Neutrophil (primary cell): ENCODE data around the gene ABHD8.

Experiments used
- H3K27ac ChIP-seq: fragments of 200-600 bp; sonication (generic); 2 replicates; pipeline ENCODE4 v1.5.1; 2016; ENCODE audit warnings: mild to moderate bottlenecking, moderate library complexity
- H3K27me3 ChIP-seq: fragments of 200-600 bp; sonication (generic); 2 replicates; pipeline ENCODE4 v1.6.0; 2016; ENCODE audit warnings: mild to moderate bottlenecking
- H3K36me3 ChIP-seq: fragments of 200-600 bp; sonication (generic); 2 replicates; pipeline ENCODE4 v1.5.1; 2017
- H3K4me1 ChIP-seq, 2 experiments: fragments of 200-600 bp in 1 of 2; sonication (generic) in 1 of 2; 1 replicate in 1 of 2; 2 replicates in 1 of 2; pipeline versions ENCODE4 v1.5.1 to v1.6.1; 2013 to 2016; ENCODE audit warnings: low read depth in 1 of 2, low read length in 1 of 2, mild to moderate bottlenecking in 1 of 2, moderate library complexity in 1 of 2; ENCODE audit not compliant: control insufficient read depth in 1 of 2, insufficient read depth in 1 of 2
- H3K4me3 ChIP-seq, 2 experiments: fragments of 200-600 bp in 1 of 2; sonication (generic) in 1 of 2; 1 replicate in 1 of 2; 2 replicates in 1 of 2; pipeline ENCODE4 v1.5.1; 2013 to 2016; ENCODE audit warnings: low read depth in 1 of 2, low read length in 1 of 2, mild to moderate bottlenecking in 1 of 2, moderate library complexity in 1 of 2
- H3K9me3 ChIP-seq: fragments of 200-600 bp; sonication (generic); 2 replicates; pipeline ENCODE4 v1.5.1; 2016
- CTCF ChIP-seq: fragments of 200-600 bp; sonication (generic); IDR thresholded peaks from 2 replicates; pipeline ENCODE4 v1.5.1; 2016; ENCODE audit warnings: antibody characterized with exemption

Gene ABHD8

GRCh38 chr19:17320435-17320834 is 17.2 kb upstream of the ABHD8 start:
- no peaks in the 10 kb centered on the region for H3K9me3 ChIP-seq
- H3K4me1 ChIP-seq, result peaks cover 4 to 12% of the 10 kb centered on the region in 2 experiments
- no peak for TF ChIP-seq CTCF
- H3K27ac ChIP-seq, result no peak overlapping the region
- peaks cover 34% of the 10 kb centered on the region for H3K27me3 ChIP-seq
- H3K4me3 ChIP-seq, result no peak overlapping the region
- peaks cover 51% of the 10 kb centered on the region for H3K36me3 ChIP-seq

DNA sequence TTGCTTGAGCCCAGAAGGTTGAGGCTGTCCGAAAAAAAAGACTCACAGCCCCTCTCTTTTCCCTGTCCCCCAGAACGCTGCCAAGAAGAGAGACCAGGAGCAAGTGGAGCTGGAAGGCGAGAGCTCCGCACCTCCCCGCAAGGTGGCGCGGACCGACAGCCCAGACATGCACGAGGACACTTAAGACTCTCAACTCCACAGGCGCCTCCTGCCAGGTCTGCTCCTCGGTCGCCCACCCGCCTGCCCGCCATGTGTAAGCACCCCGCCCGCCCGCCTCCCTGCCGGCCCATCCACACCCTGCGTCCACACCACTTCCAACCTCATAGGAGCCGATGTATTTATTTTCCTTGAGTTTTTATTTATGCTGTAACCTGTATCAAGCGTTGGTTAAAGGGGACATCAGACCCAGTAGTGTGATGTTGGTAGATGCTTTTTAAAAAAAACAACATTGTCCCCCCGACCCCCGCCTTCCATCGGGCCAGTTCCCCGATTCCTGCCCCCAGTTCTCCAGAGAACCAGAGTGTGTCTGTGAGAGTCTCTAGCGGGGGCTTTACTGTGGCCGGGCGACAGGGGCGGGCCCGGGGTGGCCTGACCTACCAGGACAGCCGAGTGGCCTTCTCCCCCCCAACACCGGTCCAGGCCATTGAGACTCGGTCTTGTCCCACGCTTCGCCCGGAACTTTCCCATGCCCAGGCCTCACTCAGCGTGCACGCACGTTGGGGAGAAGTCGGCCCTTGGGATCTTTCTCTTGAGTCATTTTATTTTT is 16.4 kb upstream of the ABHD8 start:
- no peak overlapping the region for H3K27ac ChIP-seq
- H3K4me3 ChIP-seq, result no peak overlapping the region
- no peak for TF ChIP-seq CTCF
- peaks cover 56% of the 10 kb centered on the region for H3K36me3 ChIP-seq
- no peaks in the 10 kb centered on the region for H3K9me3 ChIP-seq
- H3K4me1 ChIP-seq, result peaks cover 4 to 12% of the 10 kb centered on the region in 2 experiments
- peaks cover 26% of the 10 kb centered on the region for H3K27me3 ChIP-seq

DNA sequence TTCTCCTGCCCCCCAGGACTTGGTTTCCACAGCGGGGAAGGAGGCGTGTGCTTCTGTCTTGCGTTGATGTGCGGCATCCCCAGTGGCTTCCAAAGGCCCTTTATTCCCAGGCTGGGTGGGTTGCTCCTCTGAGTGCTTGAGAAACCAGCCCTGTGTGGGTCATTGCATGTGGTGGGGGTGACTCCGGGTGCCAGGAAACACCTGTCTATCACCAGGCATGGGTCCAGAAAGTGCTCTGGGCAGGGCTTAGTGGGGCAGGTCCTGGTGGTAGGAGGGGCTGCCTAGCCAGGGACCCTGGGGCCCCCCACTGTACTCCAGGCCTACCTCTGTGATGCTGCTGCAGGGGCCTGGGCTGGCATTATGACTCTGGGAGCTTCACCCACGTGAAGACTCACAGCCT is 15.7 kb upstream of the ABHD8 start:
- Histone ChIP-seq H3K27ac (no peak overlapping the region), H3K4me1 (peaks cover 4 to 10% of the 10 kb centered on the region in 2 experiments), H3K27me3 (peaks cover 19% of the 10 kb centered on the region), H3K36me3 (peaks cover 63% of the 10 kb centered on the region), H3K9me3 (no peaks in the 10 kb centered on the region), H3K4me3 (no peak overlapping the region)
- TF ChIP-seq CTCF, result no peak

- Histone ChIP-seq H3K4me3 (no peak overlapping the region), H3K4me1 (peaks cover 18 to 21% of the 10 kb centered on the region in 2 experiments), H3K27ac (no peak overlapping the region), H3K36me3 (peaks cover 39% of the 10 kb centered on the region), H3K27me3 (no peaks in the 10 kb centered on the region), H3K9me3 (no peaks in the 10 kb centered on the region)
- no peak for TF ChIP-seq CTCF
Measured at GRCh38 chr19:17314007-17314593, 10.9 kb upstream of the ABHD8 start.

DNA sequence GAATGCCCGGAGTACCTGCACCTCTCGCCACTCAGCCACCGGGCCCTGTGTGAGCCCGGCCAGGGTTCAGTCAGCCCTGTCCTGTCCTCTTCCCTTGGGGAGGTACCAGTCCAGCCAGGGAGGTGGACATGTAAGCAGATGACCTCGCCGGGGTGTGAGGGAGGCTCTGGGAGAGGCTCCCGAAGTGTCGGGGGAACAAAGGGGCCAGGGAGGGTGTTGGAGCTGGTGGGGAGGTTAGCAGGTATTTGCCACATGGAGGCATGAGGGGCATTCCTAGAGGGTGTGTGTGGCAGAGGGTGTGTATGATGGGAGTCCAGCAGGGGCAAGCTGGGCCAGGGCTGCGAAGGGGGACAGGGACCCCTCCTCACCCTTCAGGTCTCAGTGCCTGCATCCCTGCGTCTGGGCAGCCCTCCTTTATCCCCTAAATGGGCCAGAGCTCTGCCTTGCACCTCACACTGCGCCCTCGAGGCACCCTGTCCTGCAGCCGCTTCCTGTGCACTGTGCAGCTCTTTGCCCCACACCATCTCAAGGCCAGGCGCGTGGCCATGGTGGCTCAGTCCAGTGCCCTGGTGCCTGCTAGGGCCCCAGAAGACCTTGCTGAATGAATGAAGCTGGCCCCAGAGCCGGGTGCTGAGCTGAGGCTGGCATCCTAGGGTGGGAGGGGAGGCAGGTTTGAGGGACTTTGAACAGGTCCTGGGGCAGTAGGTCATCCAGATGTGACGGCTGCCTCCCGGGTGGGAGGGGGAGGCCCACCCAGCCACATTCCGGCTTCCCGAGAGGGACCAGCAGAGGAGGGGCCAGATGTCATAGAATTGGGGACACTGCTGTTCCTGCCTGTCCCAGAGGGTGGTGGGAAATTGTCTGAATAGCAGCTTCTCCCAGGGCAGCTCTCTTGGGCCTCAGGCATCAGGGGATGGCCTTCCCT is 9.2 kb upstream of the ABHD8 start:
- H3K4me3 ChIP-seq, result no peak overlapping the region
- H3K27me3 ChIP-seq, result no peaks in the 10 kb centered on the region
- TF ChIP-seq CTCF, result no peak
- no peaks in the 10 kb centered on the region for H3K9me3 ChIP-seq
- peaks cover 36% of the 10 kb centered on the region for H3K36me3 ChIP-seq
- H3K4me1 ChIP-seq, result peaks cover 18% of the 10 kb centered on the region in 2 experiments
- no peak overlapping the region for H3K27ac ChIP-seq
